Adrenal gland (tissue), 5 donors: ENCODE data around the gene RGPD3.

Source experiments
- CTCF ChIP-seq, 6 experiments: fragments of 450-650 bp in 4 of 6; fragments of 200-600 bp in 2 of 6; sonication (generic) in 1 of 6; IDR thresholded peaks; 1 replicate in 5 of 6; 2 replicates in 1 of 6; pipeline versions ENCODE4 v1.5.1 to v1.8.0; 2016 to 2021; ENCODE audit warnings: antibody characterized with exemption in 6 of 6, mild to moderate bottlenecking in 2 of 6, moderate library complexity in 1 of 6
- POLR2A ChIP-seq, 2 donors: fragments of 450-650 bp; IDR thresholded peaks; one replicate each; pipeline ENCODE4 v1.6.1; 2017; ENCODE audit warnings: antibody characterized with exemption in 2 of 2, mild to moderate bottlenecking in 2 of 2, moderate library complexity in 1 of 2
- donor health status: DM: no; HTN: no; CAD: no.

GRCh38 chr2:106356291-106356690 is 111.9 kb downstream of the RGPD3 start:
- TF ChIP-seq POLR2A (IDR thresholded peaks at IDR 0.05) (no peak), CTCF (IDR thresholded peaks at IDR 0.05) (no peak)
